ENCODE data around the gene PDSS1. TPM values are rescaled to one million over a fixed set of nuclear protein-coding genes. Genes with fewer than 3 reads are reported as not detected.
A peak's percentile ranks its signal among the peaks of the same experiment; 100 is the strongest.

The PDSS1 gene
- total and polyA plus RNA-seq, 2 experiments from 2014 or later, result 9.7 to 13.5 TPM

- DNase-seq (ENCODE audit: low spot score), result no peak
- WGBS (ENCODE audit: low lambda C conversion rate, missing lambda C conversion rate), result 93% methylated on average over 5 of the region's 5 CpGs
- Histone ChIP-seq H3K9me3 (ENCODE audit: low read depth) (no peaks in the 10 kb centered on the region), H3K4me1 (ENCODE audit: insufficient read depth) (no peaks in the 10 kb centered on the region), H3K27ac (no peak overlapping the region), H3K79me2 (no peaks in the 10 kb centered on the region), H3K9me2 (replicated peaks; ENCODE audit: insufficient read depth) (no peaks in the 10 kb centered on the region), H3K36me3 (replicated peaks; ENCODE audit: insufficient read depth, low read depth) (no peaks in the 10 kb centered on the region), H3K27me3 (no peaks in the 10 kb centered on the region), H3K4me2 (no peak overlapping the region), H4K20me1 (ENCODE audit: insufficient read depth, poor library complexity, severe bottlenecking) (no peaks in the 10 kb centered on the region), H2AFZ (no peak overlapping the region), H3K4me3 (no peak overlapping the region)
- no peak for TF ChIP-seq EZH2 (IDR thresholded peaks at IDR 0.05; ENCODE audit: borderline replicate concordance)
- TF ChIP-seq CTCF (IDR thresholded peaks at IDR 0.05; ENCODE audit: poor library complexity), result no peak
- no peak for TF ChIP-seq EZH2phosphoT487 (IDR thresholded peaks at IDR 0.05; ENCODE audit: low read depth, severe bottlenecking, unreplicated experiment)
These were observed 48.6 kb downstream of the PDSS1 start for GRCh38 chr10:26746061-26746460.

DNA sequence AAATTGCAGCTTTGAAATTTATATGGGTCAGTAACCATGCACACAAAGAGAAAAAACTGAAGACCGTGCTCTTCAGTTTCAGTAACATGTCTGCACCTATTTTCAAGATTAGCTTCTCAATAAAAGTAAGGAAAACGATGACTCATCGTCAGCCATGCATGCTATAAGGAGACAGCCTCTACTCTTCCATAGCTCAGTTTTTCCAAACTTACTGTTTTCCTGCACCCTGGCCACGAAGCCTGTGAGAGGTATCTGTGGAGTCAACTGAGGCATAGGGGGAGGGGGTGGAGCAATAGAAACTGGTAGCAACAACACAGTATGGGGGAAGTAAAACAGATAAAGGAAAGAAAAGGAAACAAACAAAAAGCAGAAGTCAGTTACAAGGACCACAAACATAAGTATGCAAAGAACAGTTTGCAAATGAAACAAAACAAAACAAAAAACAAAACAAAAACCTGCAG is 58.0 kb downstream of the PDSS1 start:
- H3K9me3 ChIP-seq (ENCODE audit: low read depth), result no peaks in the 10 kb centered on the region
- no peaks in the 10 kb centered on the region for H3K36me3 ChIP-seq (replicated peaks; ENCODE audit: insufficient read depth, low read depth)
- no peaks in the 10 kb centered on the region for H3K79me2 ChIP-seq
- DNase-seq (ENCODE audit: low spot score), result peak; percentile 23
- H3K4me3 ChIP-seq, result no peak overlapping the region
- no peaks in the 10 kb centered on the region for H3K27me3 ChIP-seq
- H4K20me1 ChIP-seq (ENCODE audit: insufficient read depth, poor library complexity, severe bottlenecking), result no peaks in the 10 kb centered on the region
- H3K4me2 ChIP-seq, result no peak overlapping the region
- H2AFZ ChIP-seq, result no peak overlapping the region
- 61% methylated on average over 4 of the region's 4 CpGs for WGBS (ENCODE audit: low lambda C conversion rate, missing lambda C conversion rate)
- H3K4me1 ChIP-seq (ENCODE audit: insufficient read depth), result no peaks in the 10 kb centered on the region
- no peak for TF ChIP-seq EZH2phosphoT487 (IDR thresholded peaks at IDR 0.05; ENCODE audit: low read depth, severe bottlenecking, unreplicated experiment)
- no peak overlapping the region for H3K27ac ChIP-seq
- H3K9me2 ChIP-seq (replicated peaks; ENCODE audit: insufficient read depth), result no peaks in the 10 kb centered on the region

GRCh38 chr10:26759008-26759407 is 61.5 kb downstream of the PDSS1 start:
- no peaks in the 10 kb centered on the region for H3K9me2 ChIP-seq (replicated peaks; ENCODE audit: insufficient read depth)
- H3K36me3 ChIP-seq (replicated peaks; ENCODE audit: insufficient read depth, low read depth), result no peaks in the 10 kb centered on the region
- no peaks in the 10 kb centered on the region for H3K79me2 ChIP-seq
- no peaks in the 10 kb centered on the region for H4K20me1 ChIP-seq (ENCODE audit: insufficient read depth, poor library complexity, severe bottlenecking)
- H3K4me1 ChIP-seq (ENCODE audit: insufficient read depth), result no peaks in the 10 kb centered on the region
- H3K27me3 ChIP-seq, result no peaks in the 10 kb centered on the region
- H3K9me3 ChIP-seq (ENCODE audit: low read depth), result no peaks in the 10 kb centered on the region
- DNase-seq (ENCODE audit: low spot score), result no peak
- no peak overlapping the region for H3K4me2 ChIP-seq
- 64% methylated on average over 4 of the region's 4 CpGs for WGBS (ENCODE audit: low lambda C conversion rate, missing lambda C conversion rate)
- TF ChIP-seq CTCF (IDR thresholded peaks at IDR 0.05; ENCODE audit: poor library complexity) (no peak), EZH2phosphoT487 (IDR thresholded peaks at IDR 0.05; ENCODE audit: low read depth, severe bottlenecking, unreplicated experiment) (no peak), EZH2 (IDR thresholded peaks at IDR 0.05; ENCODE audit: borderline replicate concordance) (no peak)
- H2AFZ ChIP-seq, result no peak overlapping the region
- no peak overlapping the region for H3K27ac ChIP-seq
- H3K4me3 ChIP-seq, result no peak overlapping the region

DNA sequence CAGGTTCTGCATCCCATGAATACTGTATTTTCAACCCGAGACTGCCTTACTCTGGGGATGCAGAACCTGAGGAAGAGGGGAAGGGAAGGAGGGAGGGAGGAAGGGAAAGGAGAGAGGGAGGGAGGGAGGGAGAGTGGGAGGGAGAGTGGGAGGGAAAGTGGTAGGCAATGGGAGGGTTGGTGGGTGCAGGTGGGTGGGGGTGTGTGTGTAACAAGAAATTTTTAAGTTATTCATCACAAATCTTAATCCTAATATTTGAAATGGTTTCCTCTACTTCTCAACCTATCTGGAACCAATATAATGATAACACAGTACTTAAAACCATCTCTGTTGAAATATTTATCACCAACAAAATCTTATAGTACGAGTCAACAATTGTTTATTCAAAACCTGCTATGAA is 68.0 kb downstream of the PDSS1 start:
- Histone ChIP-seq H3K4me3 (no peak overlapping the region), H4K20me1 (ENCODE audit: insufficient read depth, poor library complexity, severe bottlenecking) (no peaks in the 10 kb centered on the region), H3K36me3 (replicated peaks; ENCODE audit: insufficient read depth, low read depth) (no peaks in the 10 kb centered on the region), H2AFZ (no peak overlapping the region), H3K27ac (no peak overlapping the region), H3K27me3 (no peaks in the 10 kb centered on the region), H3K4me2 (no peak overlapping the region), H3K4me1 (ENCODE audit: insufficient read depth) (no peaks in the 10 kb centered on the region), H3K9me3 (ENCODE audit: low read depth) (no peaks in the 10 kb centered on the region), H3K9me2 (replicated peaks; ENCODE audit: insufficient read depth) (no peaks in the 10 kb centered on the region), H3K79me2 (peaks cover 4% of the 10 kb centered on the region)
- no peak for DNase-seq (ENCODE audit: low spot score)
- no peak for TF ChIP-seq EZH2phosphoT487 (IDR thresholded peaks at IDR 0.05; ENCODE audit: low read depth, severe bottlenecking, unreplicated experiment)
- TF ChIP-seq CTCF (IDR thresholded peaks at IDR 0.05; ENCODE audit: poor library complexity), result no peak
- TF ChIP-seq EZH2 (IDR thresholded peaks at IDR 0.05; ENCODE audit: borderline replicate concordance), result no peak
- WGBS (ENCODE audit: low lambda C conversion rate, missing lambda C conversion rate), result 100% methylated on average over 2 of the region's 2 CpGs
